HFFc6 (cell line): ENCODE measurements around the gene AGR3. TPM values are rescaled to one million over a fixed set of nuclear protein-coding genes. Genes with fewer than 3 reads are reported as not detected.

Experiments
- DNase-seq: peaks from one replicate; pipeline ENCODE4 v3.0.0-alpha.2; 2018
- H3K27ac Mint-ChIP-seq: 2 replicates; pipeline ENCODE4 v1.8.0; 2020; ENCODE audit warnings: mild to moderate bottlenecking, mixed read lengths
- H3K27me3 Mint-ChIP-seq: 2 replicates; pipeline ENCODE4 v1.8.0; 2021; ENCODE audit warnings: mild to moderate bottlenecking, moderate library complexity, mixed read lengths; ENCODE audit not compliant: insufficient read depth
- H3K36me3 Mint-ChIP-seq: 2 replicates; pipeline ENCODE4 v1.8.0; 2021; ENCODE audit warnings: low read depth, mixed read lengths
- H3K4me1 Mint-ChIP-seq: 2 replicates; pipeline ENCODE4 v1.8.0; 2020; ENCODE audit warnings: low read depth, mixed read lengths
- H3K4me3 Mint-ChIP-seq: 2 replicates; pipeline ENCODE4 v1.8.0; 2020; ENCODE audit warnings: mild to moderate bottlenecking, moderate library complexity, mixed read lengths
- H3K9me3 Mint-ChIP-seq: 2 replicates; pipeline ENCODE4 v1.8.0; 2020; ENCODE audit warnings: mild to moderate bottlenecking, mixed read lengths
- CTCF ChIP-seq: fragments of 200-600 bp; sonication (generic); IDR thresholded peaks from 2 replicates; pipeline ENCODE4 v1.5.0; 2021; ENCODE audit warnings: antibody characterized with exemption, mild to moderate bottlenecking
- long read RNA-seq: library from polyadenylated mRNA; unstranded; transcript quantifications from one replicate; pipeline ENCODE4 v2.0.0, GENCODE V29; 2019
- total RNA-seq, 6 experiments: library from RNA; stranded (reverse); fragmentation: NEBNext Ultra II Directional; extraction: Animal tissue kit (Norgen Biotek cat#: 25700); gene quantifications; 2 replicates in 1 of 6; 3 replicates in 5 of 6; pipeline ENCODE4 v1.2.3, GENCODE V29; 2021

AGR3 gene
- not detected for total RNA-seq
- long read RNA-seq, result 0 reads

- no peaks in the 10 kb centered on the region for H3K4me1 Mint-ChIP-seq
- DNase-seq, result no peak
- no peak within 1 kb of the TSS for H3K27ac Mint-ChIP-seq
These were observed at the start of gene AGR3 for GRCh38 chr7:16881844-16882243. Gene AGR3 (minus strand): TSS chr7:16881983. CDS start chr7:16878618, 3,365 bp downstream.

DNA sequence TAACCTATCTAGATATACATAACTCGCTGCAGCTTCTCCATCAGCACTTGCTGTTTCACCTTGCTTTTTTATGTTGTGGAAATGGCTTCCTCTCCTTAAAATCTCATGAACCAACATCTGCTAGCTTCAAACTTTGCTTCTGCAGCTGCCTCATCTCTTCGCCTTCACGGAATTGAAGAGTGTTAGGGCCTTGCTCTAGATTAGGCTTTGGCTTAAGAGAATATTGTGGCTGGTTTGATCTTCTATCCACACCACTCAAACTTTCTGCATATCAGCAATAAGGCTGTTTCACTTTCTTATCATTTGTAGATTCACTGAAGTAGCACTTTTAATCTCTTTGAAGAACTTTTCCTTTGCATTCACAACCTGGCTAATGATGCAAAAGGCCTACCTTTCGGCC lies 49.2 kb upstream of the AGR3 start:
- Mint-ChIP-seq H3K36me3 (no peaks in the 10 kb centered on the region), H3K4me1 (peaks cover 23% of the 10 kb centered on the region), H3K27me3 (no peaks in the 10 kb centered on the region), H3K9me3 (no peaks in the 10 kb centered on the region), H3K4me3 (no peak overlapping the region), H3K27ac (no peak overlapping the region)
- TF ChIP-seq CTCF, result no peak
- no peak for DNase-seq

More at GRCh38 chr7:16881844-16882243, at the start of gene AGR3:
- H3K36me3 Mint-ChIP-seq, result no peaks in the 10 kb centered on the region
- H3K4me3 Mint-ChIP-seq, result no peak within 1 kb of the TSS
- no peaks in the 10 kb centered on the region for H3K27me3 Mint-ChIP-seq
- no peaks in the 10 kb centered on the region for H3K9me3 Mint-ChIP-seq
- no peak for TF ChIP-seq CTCF

DNA sequence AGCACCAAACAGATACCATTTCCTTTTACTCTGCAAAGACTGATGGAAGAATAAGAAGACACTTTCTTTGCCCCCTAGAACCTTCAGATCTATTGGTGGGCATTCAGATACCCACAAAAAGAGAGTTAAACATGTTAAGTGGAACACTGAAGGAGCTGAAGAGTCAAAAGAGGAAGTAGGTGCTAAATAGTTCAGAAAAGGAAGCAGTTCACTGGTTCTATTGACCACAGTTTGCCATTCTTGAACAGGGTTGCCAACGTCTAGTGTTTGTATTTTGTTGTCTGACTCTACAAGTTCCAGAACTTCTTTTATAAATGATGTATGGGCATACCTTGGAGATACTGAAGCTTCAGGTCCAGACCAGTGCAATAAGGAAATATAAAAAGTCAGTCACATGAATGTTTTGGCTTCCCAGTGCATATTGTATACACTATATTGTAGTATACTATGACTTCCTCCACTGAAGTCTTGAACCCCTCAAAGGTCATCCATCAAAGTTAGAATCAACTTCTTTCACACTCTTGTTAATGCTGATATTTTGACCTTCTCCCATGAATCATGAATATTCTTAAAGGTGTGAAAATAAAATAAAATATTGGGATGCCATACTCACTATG lies 47.5 kb upstream of the AGR3 start:
- Mint-ChIP-seq H3K9me3 (no peaks in the 10 kb centered on the region), H3K27me3 (no peaks in the 10 kb centered on the region), H3K27ac (no peak overlapping the region), H3K36me3 (no peaks in the 10 kb centered on the region), H3K4me3 (no peak overlapping the region), H3K4me1 (peaks cover 29% of the 10 kb centered on the region)
- no peak for TF ChIP-seq CTCF
- DNase-seq, result no peak

GRCh38 chr7:16926861-16927260 lies 45.1 kb upstream of the AGR3 start:
- no peaks in the 10 kb centered on the region for H3K36me3 Mint-ChIP-seq
- H3K27ac Mint-ChIP-seq, result no peak overlapping the region
- peaks cover 37% of the 10 kb centered on the region for H3K4me1 Mint-ChIP-seq
- TF ChIP-seq CTCF, result no peak
- no peak overlapping the region for H3K4me3 Mint-ChIP-seq
- no peak for DNase-seq
- H3K27me3 Mint-ChIP-seq, result no peaks in the 10 kb centered on the region
- no peaks in the 10 kb centered on the region for H3K9me3 Mint-ChIP-seq

- no peaks in the 10 kb centered on the region for H3K9me3 Mint-ChIP-seq
- H3K36me3 Mint-ChIP-seq, result no peaks in the 10 kb centered on the region
- H3K27ac Mint-ChIP-seq, result no peak overlapping the region
- peak; percentile 84 for TF ChIP-seq CTCF
- H3K4me3 Mint-ChIP-seq, result no peak overlapping the region
- peaks cover 43% of the 10 kb centered on the region for H3K4me1 Mint-ChIP-seq
- peak; percentile 40 for DNase-seq
- H3K27me3 Mint-ChIP-seq, result no peaks in the 10 kb centered on the region
These were observed 44.5 kb upstream of the AGR3 start for GRCh38 chr7:16926283-16926682.
